22Rv1 (cell line): ENCODE measurements around the gene MMP7.

Source experiments
- ZFX ChIP-seq: fragments of 450-650 bp; IDR thresholded peaks from 2 replicates; pipeline ENCODE4 v1.6.1; 2017; ENCODE audit warnings: antibody characterized with exemption, borderline replicate concordance
- TF ChIP-seq, protein P1 (sequence below): fragments of 450-650 bp; IDR thresholded peaks from 2 replicates; pipeline ENCODE4 v1.5.1; 2017; ENCODE audit warnings: mild to moderate bottlenecking

DNA sequence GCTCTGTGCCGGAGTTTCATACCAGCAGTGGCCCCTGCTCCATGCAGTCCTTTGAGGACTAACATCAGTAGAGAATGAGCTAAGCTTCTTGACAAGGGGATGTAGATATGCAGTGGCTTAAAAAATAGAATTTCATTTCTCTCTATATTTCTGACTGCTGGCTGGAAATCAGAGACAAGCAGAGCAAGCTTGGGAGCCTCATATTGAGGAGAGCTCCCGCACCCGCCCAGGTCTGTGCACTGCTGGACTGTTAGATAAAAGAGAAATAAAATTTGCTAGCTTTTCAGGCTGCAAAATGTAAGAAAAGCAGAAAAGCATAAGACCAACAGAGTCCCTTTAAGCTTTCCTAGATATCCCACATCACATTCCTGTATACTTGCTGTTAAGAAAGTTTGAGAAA lies 31.4 kb downstream of the MMP7 start:
- TF ChIP-seq, protein P1, sequence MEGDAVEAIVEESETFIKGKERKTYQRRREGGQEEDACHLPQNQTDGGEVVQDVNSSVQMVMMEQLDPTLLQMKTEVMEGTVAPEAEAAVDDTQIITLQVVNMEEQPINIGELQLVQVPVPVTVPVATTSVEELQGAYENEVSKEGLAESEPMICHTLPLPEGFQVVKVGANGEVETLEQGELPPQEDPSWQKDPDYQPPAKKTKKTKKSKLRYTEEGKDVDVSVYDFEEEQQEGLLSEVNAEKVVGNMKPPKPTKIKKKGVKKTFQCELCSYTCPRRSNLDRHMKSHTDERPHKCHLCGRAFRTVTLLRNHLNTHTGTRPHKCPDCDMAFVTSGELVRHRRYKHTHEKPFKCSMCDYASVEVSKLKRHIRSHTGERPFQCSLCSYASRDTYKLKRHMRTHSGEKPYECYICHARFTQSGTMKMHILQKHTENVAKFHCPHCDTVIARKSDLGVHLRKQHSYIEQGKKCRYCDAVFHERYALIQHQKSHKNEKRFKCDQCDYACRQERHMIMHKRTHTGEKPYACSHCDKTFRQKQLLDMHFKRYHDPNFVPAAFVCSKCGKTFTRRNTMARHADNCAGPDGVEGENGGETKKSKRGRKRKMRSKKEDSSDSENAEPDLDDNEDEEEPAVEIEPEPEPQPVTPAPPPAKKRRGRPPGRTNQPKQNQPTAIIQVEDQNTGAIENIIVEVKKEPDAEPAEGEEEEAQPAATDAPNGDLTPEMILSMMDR: no peak
- TF ChIP-seq ZFX: no peak
